Measurements from ENCODE around the gene CD93. TPM values are rescaled to one million over a fixed set of nuclear protein-coding genes. Genes with fewer than 3 reads are reported as not detected.
A peak's percentile ranks its signal among the peaks of the same experiment; 100 is the strongest.

Gene CD93
- total RNA-seq, 1 donor from 2014 or later = 139 TPM

- Mint-ChIP-seq H3K4me1 (ENCODE audit: unreplicated experiment) (peaks cover 62% of the 10 kb centered on the region), H3K9me3 (ENCODE audit: unreplicated experiment) (no peaks in the 10 kb centered on the region), H3K4me3 (ENCODE audit: unreplicated experiment) (no peak overlapping the region), H3K27me3 (ENCODE audit: unreplicated experiment) (peaks cover 8% of the 10 kb centered on the region), H3K27ac (ENCODE audit: unreplicated experiment) (peak overlapping the region; percentile 95), H3K36me3 (ENCODE audit: low read depth, unreplicated experiment) (no peaks in the 10 kb centered on the region)
- TF ChIP-seq CTCF (IDR thresholded peaks at IDR 0.05; ENCODE audit: unreplicated experiment) = no peak
- DNase-seq (ENCODE audit: low spot score) = no peak
Observed at GRCh38 chr20:23131766-23132165, 45.6 kb upstream of the CD93 start.

GRCh38 chr20:23130622-23131140 is 44.6 kb upstream of the CD93 start:
- no peak for DNase-seq (ENCODE audit: low spot score)
- Mint-ChIP-seq H3K9me3 (ENCODE audit: unreplicated experiment) (no peaks in the 10 kb centered on the region), H3K4me3 (ENCODE audit: unreplicated experiment) (no peak overlapping the region), H3K4me1 (ENCODE audit: unreplicated experiment) (peaks cover 70% of the 10 kb centered on the region), H3K27ac (ENCODE audit: unreplicated experiment) (peak overlapping the region; percentile 98), H3K27me3 (ENCODE audit: unreplicated experiment) (peaks cover 7% of the 10 kb centered on the region), H3K36me3 (ENCODE audit: low read depth, unreplicated experiment) (no peaks in the 10 kb centered on the region)
- TF ChIP-seq CTCF (IDR thresholded peaks at IDR 0.05; ENCODE audit: unreplicated experiment) = no peak

GRCh38 chr20:23129891-23130621 is 43.9 kb upstream of the CD93 start:
- no peak for TF ChIP-seq CTCF (IDR thresholded peaks at IDR 0.05; ENCODE audit: unreplicated experiment)
- Mint-ChIP-seq H3K4me3 (ENCODE audit: unreplicated experiment) (peak overlapping the region; percentile 43), H3K27ac (ENCODE audit: unreplicated experiment) (peak overlapping the region; percentile 98), H3K9me3 (ENCODE audit: unreplicated experiment) (no peaks in the 10 kb centered on the region), H3K27me3 (ENCODE audit: unreplicated experiment) (peaks cover 8% of the 10 kb centered on the region), H3K36me3 (ENCODE audit: low read depth, unreplicated experiment) (no peaks in the 10 kb centered on the region), H3K4me1 (ENCODE audit: unreplicated experiment) (peaks cover 76% of the 10 kb centered on the region)
- no peak for DNase-seq (ENCODE audit: low spot score)

- Mint-ChIP-seq H3K4me1 (ENCODE audit: unreplicated experiment) (peaks cover 84% of the 10 kb centered on the region), H3K27ac (ENCODE audit: unreplicated experiment) (peak overlapping the region; percentile 98), H3K9me3 (ENCODE audit: unreplicated experiment) (no peaks in the 10 kb centered on the region), H3K4me3 (ENCODE audit: unreplicated experiment) (peak overlapping the region; percentile 43), H3K36me3 (ENCODE audit: low read depth, unreplicated experiment) (no peaks in the 10 kb centered on the region), H3K27me3 (ENCODE audit: unreplicated experiment) (peaks cover 13% of the 10 kb centered on the region)
- no peak for TF ChIP-seq CTCF (IDR thresholded peaks at IDR 0.05; ENCODE audit: unreplicated experiment)
- no peak for DNase-seq (ENCODE audit: low spot score)
Observed at GRCh38 chr20:23129266-23129665, 43.1 kb upstream of the CD93 start.

- no peak for DNase-seq (ENCODE audit: low spot score)
- peaks cover 13% of the 10 kb centered on the region for H3K27me3 Mint-ChIP-seq (ENCODE audit: unreplicated experiment)
- H3K4me3 Mint-ChIP-seq (ENCODE audit: unreplicated experiment) = no peak overlapping the region
- peaks cover 83% of the 10 kb centered on the region for H3K4me1 Mint-ChIP-seq (ENCODE audit: unreplicated experiment)
- no peaks in the 10 kb centered on the region for H3K9me3 Mint-ChIP-seq (ENCODE audit: unreplicated experiment)
- TF ChIP-seq CTCF (IDR thresholded peaks at IDR 0.05; ENCODE audit: unreplicated experiment) = no peak
- peak overlapping the region; percentile 98 for H3K27ac Mint-ChIP-seq (ENCODE audit: unreplicated experiment)
- H3K36me3 Mint-ChIP-seq (ENCODE audit: low read depth, unreplicated experiment) = no peaks in the 10 kb centered on the region
Observed at GRCh38 chr20:23128461-23129125, 42.5 kb upstream of the CD93 start.

Data from endothelial cell (in vitro differentiated cells).